WTC11 (cell line): ENCODE results near the gene STX3.

Experiments used
- ATF2 ChIP-seq: sonication (generic); formaldehyde crosslinking; IDR thresholded peaks from 2 replicates; pipeline ENCODE4 v1.8.1; 2022; ENCODE audit warnings: low read depth, missing genetic modification reagents, borderline replicate concordance
- CBFB ChIP-seq: sonication (generic); formaldehyde crosslinking; IDR thresholded peaks from 2 replicates; pipeline ENCODE4 v1.8.1; 2022; ENCODE audit warnings: mild to moderate bottlenecking, low read depth, missing genetic modification reagents
- CREB1 ChIP-seq: sonication (generic); formaldehyde crosslinking; IDR thresholded peaks from 2 replicates; pipeline ENCODE4 v1.8.0; 2023; ENCODE audit warnings: mild to moderate bottlenecking, missing genetic modification reagents
- CTCF ChIP-seq: fragments of 200-600 bp; IDR thresholded peaks from 2 replicates; pipeline ENCODE4 v1.8.0; 2022; ENCODE audit warnings: antibody characterized with exemption
- ESRRA ChIP-seq: sonication (generic); formaldehyde crosslinking; IDR thresholded peaks from 2 replicates; pipeline ENCODE4 v1.8.1; 2022; ENCODE audit warnings: mild to moderate bottlenecking, missing genetic modification reagents, borderline replicate concordance
- FOXK1 ChIP-seq: sonication (generic); formaldehyde crosslinking; IDR thresholded peaks from 2 replicates; pipeline ENCODE4 v1.8.0; 2022; ENCODE audit warnings: mild to moderate bottlenecking, moderate library complexity, missing genetic modification reagents
- NFE2L1 ChIP-seq: sonication (generic); formaldehyde crosslinking; IDR thresholded peaks from 2 replicates; pipeline ENCODE4 v1.8.1; 2023; ENCODE audit warnings: missing genetic modification reagents
- TEAD4 ChIP-seq: sonication (generic); formaldehyde crosslinking; IDR thresholded peaks from 2 replicates; pipeline ENCODE4 v1.8.0; 2022; ENCODE audit warnings: mild to moderate bottlenecking, missing genetic modification reagents
- TP53 ChIP-seq: sonication (generic); formaldehyde crosslinking; IDR thresholded peaks from 2 replicates; pipeline ENCODE4 v1.8.1; 2023; ENCODE audit warnings: mild to moderate bottlenecking, missing genetic modification reagents
- ZBTB21 ChIP-seq: sonication (generic); formaldehyde crosslinking; IDR thresholded peaks from 2 replicates; pipeline ENCODE4 v1.8.1; 2023; ENCODE audit warnings: mild to moderate bottlenecking, missing genetic modification reagents, borderline replicate concordance
- ZNF671 ChIP-seq: fragments of 250-450 bp; sonication (Bioruptor Pico); IDR thresholded peaks from 2 replicates; pipeline ENCODE4 v1.8.0; 2021; ENCODE audit warnings: mild to moderate bottlenecking
- TF ChIP-seq, protein P1 (sequence below): sonication (generic); formaldehyde crosslinking; IDR thresholded peaks from 2 replicates; pipeline ENCODE4 v1.8.1; 2023; ENCODE audit warnings: mild to moderate bottlenecking, missing genetic modification reagents, moderate library complexity

- no peak for TF ChIP-seq CTCF
- no peak for TF ChIP-seq FOXK1 (CRISPR knock-in tag)
- no peak for TF ChIP-seq ZNF671 (CRISPR knock-in tag)
- TF ChIP-seq, protein P1, sequence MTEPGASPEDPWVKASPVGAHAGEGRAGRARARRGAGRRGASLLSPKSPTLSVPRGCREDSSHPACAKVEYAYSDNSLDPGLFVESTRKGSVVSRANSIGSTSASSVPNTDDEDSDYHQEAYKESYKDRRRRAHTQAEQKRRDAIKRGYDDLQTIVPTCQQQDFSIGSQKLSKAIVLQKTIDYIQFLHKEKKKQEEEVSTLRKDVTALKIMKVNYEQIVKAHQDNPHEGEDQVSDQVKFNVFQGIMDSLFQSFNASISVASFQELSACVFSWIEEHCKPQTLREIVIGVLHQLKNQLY (CRISPR knock-in tag) = no peak
- TF ChIP-seq ESRRA (CRISPR knock-in tag) = no peak
- no peak for TF ChIP-seq CBFB (CRISPR knock-in tag)
- no peak for TF ChIP-seq TP53 (CRISPR knock-in tag)
- TF ChIP-seq ZBTB21 (CRISPR knock-in tag) = no peak
- no peak for TF ChIP-seq CREB1
- no peak for TF ChIP-seq TEAD4
- TF ChIP-seq NFE2L1 = no peak
- no peak for TF ChIP-seq ATF2 (CRISPR knock-in tag)
Measured at GRCh38 chr11:59791639-59792038, 36.5 kb downstream of the STX3 start.
